K562 (cell line): Measurements from ENCODE around the gene NRG3. TPM values are rescaled to one million over a fixed set of nuclear protein-coding genes. Genes with fewer than 3 reads are reported as not detected.

Experiments
- ATAC-seq: fragments of 200-7000 bp; cut with Tn5 transposase; 3 replicates; pipeline ENCODE4 v1.9.1; 2020; ENCODE audit warnings: moderate library complexity
- BruUV-seq: library from RNA; stranded (reverse); fragments of 400-500 nt; replicated peaks from 2 replicates; lab custom pipeline; 2021; lab: Mats Ljungman, UMichigan
- CTCF ChIA-PET: fragments of 300-600 bp; formaldehyde crosslinking; extraction: SDS; loops from one replicate; lab custom pipeline; 2021; ENCODE audit warnings: low intra/inter-chr PET ratio; lab: Yijun Ruan, JAX
- POLR2A ChIA-PET: fragments of 300-600, 350-650 bp; sonication (Branson Sonifier 250); formaldehyde crosslinking; extraction: SDS; loops from one replicate; lab custom pipeline; 2021; ENCODE audit warnings: antibody characterized with exemption, inconsistent platforms; lab: Yijun Ruan, JAX
- DNase-seq, 4 experiments: peaks; one replicate each; pipeline versions ENCODE4 v3.0.0 to v3.0.0-alpha.2; 2011 to 2018; ENCODE audit warnings: low spot score in 3 of 4, mixed read lengths in 3 of 4; ENCODE audit errors: extremely low read depth in 1 of 4
- FAIRE-seq: peaks from 2 replicates; lab custom pipeline; 2011; peaks lifted over from hg19 to GRCh38; lab: Jason Lieb, UNC
- H2AFZ ChIP-seq: 2 replicates; pipeline ENCODE4 v1.6.0; 2011; ENCODE audit warnings: low read depth, low read length, control low read depth, inconsistent platforms
- H3K27ac ChIP-seq: fragments of 200-600 bp; 3 replicates; pipeline ENCODE4 v1.8.0; 2011; ENCODE audit warnings: low read depth, mild to moderate bottlenecking, control low read depth, inconsistent platforms, low read length, moderate library complexity, mixed read lengths; ENCODE audit errors: extremely low read depth
- H3K27me3 ChIP-seq, 2 experiments: fragments of 300-600 bp in 1 of 2; 2 replicates in 1 of 2; 3 replicates in 1 of 2; pipeline versions ENCODE4 v1.6.0 to v1.8.0; 2011; ENCODE audit warnings: inconsistent platforms in 2 of 2, low read length in 2 of 2, mild to moderate bottlenecking in 1 of 2, mixed read lengths in 1 of 2, moderate library complexity in 1 of 2; ENCODE audit not compliant: control insufficient read depth in 2 of 2, insufficient read depth in 2 of 2
- H3K36me3 ChIP-seq: fragments of 300-600 bp; 3 replicates; pipeline ENCODE4 v1.8.0; 2011; ENCODE audit warnings: mild to moderate bottlenecking, low read length, inconsistent platforms; ENCODE audit not compliant: control insufficient read depth, insufficient read depth
- H3K4me1 ChIP-seq, 2 experiments: fragments of 200-600 bp in 1 of 2; replicated peaks in 1 of 2; 2 replicates in 1 of 2; 3 replicates in 1 of 2; pipeline versions ENCODE4 v1.5.1 to v1.8.0; 2011; ENCODE audit warnings: inconsistent platforms in 2 of 2, low read length in 2 of 2, mild to moderate bottlenecking in 1 of 2, mixed read lengths in 1 of 2, moderate library complexity in 1 of 2; ENCODE audit not compliant: control insufficient read depth in 2 of 2, insufficient read depth in 2 of 2
- H3K4me2 ChIP-seq: 2 replicates; pipeline ENCODE4 v1.6.1; 2011; ENCODE audit warnings: low read length, control low read depth, inconsistent platforms, mixed read lengths; ENCODE audit not compliant: insufficient read depth
- H3K4me3 ChIP-seq: fragments of 200-600 bp; sonication (generic), shearing (Covaris generic); 2 replicates; pipeline ENCODE4 v1.5.1; 2016; ENCODE audit warnings: control low read depth, inconsistent platforms
- H3K79me2 ChIP-seq: fragments of 200-600 bp; 3 replicates; pipeline ENCODE4 v1.8.0; 2011; ENCODE audit warnings: low read length, inconsistent platforms; ENCODE audit not compliant: control insufficient read depth, insufficient read depth
- H3K9ac ChIP-seq, 2 experiments: 2 replicates each; pipeline versions ENCODE4 v1.6.0 to v1.6.1; 2011; ENCODE audit warnings: low read depth in 2 of 2, low read length in 2 of 2, control low read depth in 1 of 2, inconsistent platforms in 1 of 2, mild to moderate bottlenecking in 1 of 2, mixed read lengths in 1 of 2; ENCODE audit not compliant: insufficient read depth in 1 of 2
- H3K9me1 ChIP-seq: one replicate; pipeline ENCODE4 v1.6.0; 2011; ENCODE audit warnings: inconsistent platforms, mild to moderate bottlenecking, low read length, moderate library complexity; ENCODE audit not compliant: control insufficient read depth, insufficient read depth
- H3K9me3 ChIP-seq: replicated peaks from 2 replicates; pipeline ENCODE4 v1.5.1; 2011; ENCODE audit warnings: low read depth, low read length, inconsistent platforms; ENCODE audit not compliant: control insufficient read depth, insufficient read depth
- H4K20me1 ChIP-seq: replicated peaks from 2 replicates; pipeline ENCODE4 v1.6.1; 2011; ENCODE audit warnings: low read length, inconsistent platforms, mixed read lengths; ENCODE audit not compliant: control insufficient read depth, insufficient read depth
- BRCA1 ChIP-seq, 2 experiments: fragments of 450-650 bp in 1 of 2; sonication (generic) in 1 of 2; formaldehyde crosslinking in 1 of 2; IDR thresholded peaks; 2 replicates each; pipeline versions ENCODE4 v1.5.0 to v1.6.1; 2017 to 2020; ENCODE audit warnings: mild to moderate bottlenecking in 1 of 2, missing genetic modification reagents in 1 of 2
- GTF3C2 ChIP-seq: IDR thresholded peaks from 3 replicates; pipeline ENCODE4 v1.6.1; 2011; ENCODE audit warnings: borderline replicate concordance, mild to moderate bottlenecking, moderate library complexity; ENCODE audit not compliant: insufficient read length; ENCODE audit errors: extremely low read depth
- MAZ ChIP-seq, 2 experiments: fragments of 450-650 bp in 1 of 2; sonication (generic) in 1 of 2; formaldehyde crosslinking; IDR thresholded peaks in 1 of 2; conservative IDR thresholded peaks in 1 of 2; 2 replicates each; pipeline versions ENCODE4 v1.4.0 to v1.5.0; 2020; ENCODE audit warnings: mild to moderate bottlenecking in 1 of 2, missing genetic modification reagents in 1 of 2
- in situ Hi-C: fragments of 300-500 bp; cut with MboI; formaldehyde crosslinking; loops from 4 replicates; pipeline ENCODE4 v1.15.0; 2018; ENCODE audit warnings: inconsistent platforms, mixed read lengths
- intact Hi-C: fragments of 100-400 bp; cut with micrococcal nuclease; formaldehyde crosslinking; loops from 2 replicates; pipeline ENCODE4 v1.14.2; 2022
- polyA plus RNA-seq, 8 experiments: library from polyadenylated mRNA; depleted of rRNA in 4 of 8; stranded (reverse) in 5 of 8; unstranded in 3 of 8; fragments of >200 nt; fragmentation: Nextera tagmentation in 2 of 8; fragmentation: Illumina TruSeq in 1 of 8; extraction: Ambion mirVana in 2 of 8; extraction: Trizol in 1 of 8; gene quantifications; 2 replicates each; pipeline versions ENCODE4 v1.2.1 to v1.2.3, GENCODE V29; 2011 to 2014; ENCODE audit warnings: inconsistent platforms in 1 of 8, missing spikeins in 1 of 8
- total RNA-seq, 7 experiments: library from RNA; depleted of rRNA in 6 of 7; stranded (reverse); fragments of >200 nt in 6 of 7; fragmentation: Illumina TruSeq in 2 of 7; extraction: Trizol in 2 of 7; gene quantifications; 2 replicates each; pipeline versions ENCODE4 v1.2.1 to v1.2.3, GENCODE V29; 2011 to 2021; ENCODE audit warnings: low replicate concordance in 1 of 7
- TF ChIP-seq, protein P1 (sequence below): fragments of 250-450 bp; sonication (Bioruptor Pico); IDR thresholded peaks from 2 replicates; pipeline ENCODE4 v1.5.0; 2021; ENCODE audit warnings: mild to moderate bottlenecking, borderline replicate concordance
- TF ChIP-seq, protein P2 (sequence below): fragments of 250-450 bp; sonication (Bioruptor Pico); IDR thresholded peaks from 2 replicates; pipeline ENCODE4 v1.8.0; 2022; ENCODE audit warnings: moderate library complexity, mild to moderate bottlenecking, inconsistent platforms
- TF ChIP-seq, protein P3 (sequence below): fragments of 250-450 bp; sonication (Bioruptor Pico); IDR thresholded peaks from 2 replicates; pipeline ENCODE4 v1.5.0; 2020; ENCODE audit warnings: mild to moderate bottlenecking, borderline replicate concordance

The NRG3 gene
- total and polyA plus RNA-seq, 9 of the 15 experiments (the other 6 are each of a cell fraction or from before 2014, with no cell fraction given) = not detected

- no peak overlapping the region for H3K4me3 ChIP-seq
- CTCF ChIA-PET = no interaction called here
Measured at GRCh38 chr10:82914655-82915136, 1039.7 kb downstream of the NRG3 start.

More at GRCh38 chr10:82914655-82915136, 1039.7 kb downstream of the NRG3 start:
- no TSS peak for BruUV-seq
- no peak for DNase-seq
- H4K20me1 ChIP-seq = no peaks in the 10 kb centered on the region
- ATAC-seq = no peak
- H3K27ac ChIP-seq = no peak overlapping the region
- H3K4me1 ChIP-seq = no peaks in the 10 kb centered on the region
- TF ChIP-seq, protein P1, sequence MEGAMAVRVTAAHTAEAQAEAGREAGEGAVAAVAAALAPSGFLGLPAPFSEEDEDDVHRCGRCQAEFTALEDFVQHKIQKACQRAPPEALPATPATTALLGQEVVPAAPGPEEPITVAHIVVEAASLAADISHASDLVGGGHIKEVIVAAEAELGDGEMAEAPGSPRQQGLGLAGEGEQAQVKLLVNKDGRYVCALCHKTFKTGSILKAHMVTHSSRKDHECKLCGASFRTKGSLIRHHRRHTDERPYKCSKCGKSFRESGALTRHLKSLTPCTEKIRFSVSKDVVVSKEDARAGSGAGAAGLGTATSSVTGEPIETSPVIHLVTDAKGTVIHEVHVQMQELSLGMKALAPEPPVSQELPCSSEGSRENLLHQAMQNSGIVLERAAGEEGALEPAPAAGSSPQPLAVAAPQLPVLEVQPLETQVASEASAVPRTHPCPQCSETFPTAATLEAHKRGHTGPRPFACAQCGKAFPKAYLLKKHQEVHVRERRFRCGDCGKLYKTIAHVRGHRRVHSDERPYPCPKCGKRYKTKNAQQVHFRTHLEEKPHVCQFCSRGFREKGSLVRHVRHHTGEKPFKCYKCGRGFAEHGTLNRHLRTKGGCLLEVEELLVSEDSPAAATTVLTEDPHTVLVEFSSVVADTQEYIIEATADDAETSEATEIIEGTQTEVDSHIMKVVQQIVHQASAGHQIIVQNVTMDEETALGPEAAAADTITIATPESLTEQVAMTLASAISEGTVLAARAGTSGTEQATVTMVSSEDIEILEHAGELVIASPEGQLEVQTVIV (CRISPR knock-in tag) = no peak
- TF ChIP-seq GTF3C2 (no peak), BRCA1 (IDR thresholded peaks at IDR 0.05) (no peak), BRCA1 (CRISPR knock-in tag; IDR thresholded peaks at IDR 0.05) (no peak), MAZ (CRISPR knock-in tag; conservative IDR thresholded peaks at IDR 0.05 in 1 of 2, IDR thresholded peaks at IDR 0.05 in 1 of 2) (no peak)
- TF ChIP-seq, protein P2, sequence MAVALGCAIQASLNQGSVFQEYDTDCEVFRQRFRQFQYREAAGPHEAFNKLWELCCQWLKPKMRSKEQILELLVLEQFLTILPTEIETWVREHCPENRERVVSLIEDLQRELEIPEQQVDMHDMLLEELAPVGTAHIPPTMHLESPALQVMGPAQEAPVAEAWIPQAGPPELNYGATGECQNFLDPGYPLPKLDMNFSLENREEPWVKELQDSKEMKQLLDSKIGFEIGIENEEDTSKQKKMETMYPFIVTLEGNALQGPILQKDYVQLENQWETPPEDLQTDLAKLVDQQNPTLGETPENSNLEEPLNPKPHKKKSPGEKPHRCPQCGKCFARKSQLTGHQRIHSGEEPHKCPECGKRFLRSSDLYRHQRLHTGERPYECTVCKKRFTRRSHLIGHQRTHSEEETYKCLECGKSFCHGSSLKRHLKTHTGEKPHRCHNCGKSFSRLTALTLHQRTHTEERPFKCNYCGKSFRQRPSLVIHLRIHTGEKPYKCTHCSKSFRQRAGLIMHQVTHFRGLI (CRISPR knock-in tag) = no peak
- TF ChIP-seq, protein P3, sequence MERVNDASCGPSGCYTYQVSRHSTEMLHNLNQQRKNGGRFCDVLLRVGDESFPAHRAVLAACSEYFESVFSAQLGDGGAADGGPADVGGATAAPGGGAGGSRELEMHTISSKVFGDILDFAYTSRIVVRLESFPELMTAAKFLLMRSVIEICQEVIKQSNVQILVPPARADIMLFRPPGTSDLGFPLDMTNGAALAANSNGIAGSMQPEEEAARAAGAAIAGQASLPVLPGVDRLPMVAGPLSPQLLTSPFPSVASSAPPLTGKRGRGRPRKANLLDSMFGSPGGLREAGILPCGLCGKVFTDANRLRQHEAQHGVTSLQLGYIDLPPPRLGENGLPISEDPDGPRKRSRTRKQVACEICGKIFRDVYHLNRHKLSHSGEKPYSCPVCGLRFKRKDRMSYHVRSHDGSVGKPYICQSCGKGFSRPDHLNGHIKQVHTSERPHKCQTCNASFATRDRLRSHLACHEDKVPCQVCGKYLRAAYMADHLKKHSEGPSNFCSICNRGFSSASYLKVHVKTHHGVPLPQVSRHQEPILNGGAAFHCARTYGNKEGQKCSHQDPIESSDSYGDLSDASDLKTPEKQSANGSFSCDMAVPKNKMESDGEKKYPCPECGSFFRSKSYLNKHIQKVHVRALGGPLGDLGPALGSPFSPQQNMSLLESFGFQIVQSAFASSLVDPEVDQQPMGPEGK (CRISPR knock-in tag) = no peak
- no peak for FAIRE-seq
- H3K9ac ChIP-seq = no peak overlapping the region
- no peaks in the 10 kb centered on the region for H3K9me1 ChIP-seq
- no peak overlapping the region for H2AFZ ChIP-seq
- H3K9me3 ChIP-seq = no peaks in the 10 kb centered on the region
- H3K4me2 ChIP-seq = no peak overlapping the region
- intact Hi-C loops = no loop called here
- no peaks in the 10 kb centered on the region for H3K27me3 ChIP-seq
- POLR2A ChIA-PET = no interaction called here
- no peaks in the 10 kb centered on the region for H3K79me2 ChIP-seq
- in situ Hi-C loops = no loop called here
- no peaks in the 10 kb centered on the region for H3K36me3 ChIP-seq
